Measurements from ENCODE around the gene OR2H2. TPM values are rescaled to one million over a fixed set of nuclear protein-coding genes. Genes with fewer than 3 reads are reported as not detected.
A peak's percentile ranks its signal among the peaks of the same experiment; 100 is the strongest.

Gene OR2H2
- total and polyA plus RNA-seq, 2 of the 13 experiments (the other 11 are each of a cell fraction or from before 2014, with no cell fraction given), result not detected

DNA sequence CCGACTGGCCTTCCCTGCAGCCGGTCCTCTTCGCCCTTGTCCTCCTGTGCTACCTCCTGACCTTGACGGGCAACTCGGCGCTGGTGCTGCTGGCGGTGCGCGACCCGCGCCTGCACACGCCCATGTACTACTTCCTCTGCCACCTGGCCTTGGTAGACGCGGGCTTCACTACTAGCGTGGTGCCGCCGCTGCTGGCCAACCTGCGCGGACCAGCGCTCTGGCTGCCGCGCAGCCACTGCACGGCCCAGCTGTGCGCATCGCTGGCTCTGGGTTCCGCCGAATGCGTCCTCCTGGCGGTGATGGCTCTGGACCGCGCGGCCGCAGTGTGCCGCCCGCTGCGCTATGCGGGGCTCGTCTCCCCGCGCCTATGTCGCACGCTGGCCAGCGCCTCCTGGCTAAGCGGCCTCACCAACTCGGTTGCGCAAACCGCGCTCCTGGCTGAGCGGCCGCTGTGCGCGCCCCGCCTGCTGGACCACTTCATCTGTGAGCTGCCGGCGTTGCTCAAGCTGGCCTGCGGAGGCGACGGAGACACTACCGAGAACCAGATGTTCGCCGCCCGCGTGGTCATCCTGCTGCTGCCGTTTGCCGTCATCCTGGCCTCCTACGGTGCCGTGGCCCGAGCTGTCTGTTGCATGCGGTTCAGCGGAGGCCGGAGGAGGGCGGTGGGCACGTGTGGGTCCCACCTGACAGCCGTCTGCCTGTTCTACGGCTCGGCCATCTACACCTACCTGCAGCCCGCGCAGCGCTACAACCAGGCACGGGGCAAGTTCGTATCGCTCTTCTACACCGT lies 31.5 kb upstream of the OR2H2 start:
- no TSS peak for BruUV-seq (replicated peaks)
- no peak overlapping the region for H3K4me2 ChIP-seq (ENCODE audit: low read depth, low read length)

More for the DNA sequence above, 31.5 kb upstream of the OR2H2 start:
- H4K20me1 ChIP-seq (ENCODE audit: insufficient read depth, low read length), result no peaks in the 10 kb centered on the region
- ChIA-PET CTCF (ENCODE audit: low intra/inter-chr PET ratio, low total read pairs) (no interaction called here), POLR2A (no interaction called here)
- H3K4me1 ChIP-seq (ENCODE audit: insufficient read depth, low read length), result no peaks in the 10 kb centered on the region
- in situ Hi-C loops (cut with HindIII; ENCODE audit: extremely low pct_ligation_motif_present, low pct_unique_long_range_greater_than_20kb), result no loop called here
- no peaks in the 10 kb centered on the region for H3K79me2 ChIP-seq (ENCODE audit: insufficient read depth, low read length)
- H3K9me3 ChIP-seq (ENCODE audit: low read length), result no peaks in the 10 kb centered on the region
- 95% methylated on average over 76 of the region's 83 CpGs for WGBS (ENCODE audit: low lambda C conversion rate)
- intact Hi-C loops (cut with micrococcal nuclease; ENCODE audit: unreplicated experiment), result no loop called here
- no peak overlapping the region for H3K27ac ChIP-seq (ENCODE audit: extremely low read length, insufficient read depth, low read length)
- no peak for TF ChIP-seq ETV6 (CRISPR knock-in tag; conservative IDR thresholded peaks at IDR 0.05)
- TF ChIP-seq DNMT1 (CRISPR knock-in tag; IDR thresholded peaks at IDR 0.05), result peak; percentile 86; the same call in 1 of the 2 replicates
- TF ChIP-seq CBFB (CRISPR knock-in tag; IDR thresholded peaks at IDR 0.05), result no peak
- TF ChIP-seq, protein P1, sequence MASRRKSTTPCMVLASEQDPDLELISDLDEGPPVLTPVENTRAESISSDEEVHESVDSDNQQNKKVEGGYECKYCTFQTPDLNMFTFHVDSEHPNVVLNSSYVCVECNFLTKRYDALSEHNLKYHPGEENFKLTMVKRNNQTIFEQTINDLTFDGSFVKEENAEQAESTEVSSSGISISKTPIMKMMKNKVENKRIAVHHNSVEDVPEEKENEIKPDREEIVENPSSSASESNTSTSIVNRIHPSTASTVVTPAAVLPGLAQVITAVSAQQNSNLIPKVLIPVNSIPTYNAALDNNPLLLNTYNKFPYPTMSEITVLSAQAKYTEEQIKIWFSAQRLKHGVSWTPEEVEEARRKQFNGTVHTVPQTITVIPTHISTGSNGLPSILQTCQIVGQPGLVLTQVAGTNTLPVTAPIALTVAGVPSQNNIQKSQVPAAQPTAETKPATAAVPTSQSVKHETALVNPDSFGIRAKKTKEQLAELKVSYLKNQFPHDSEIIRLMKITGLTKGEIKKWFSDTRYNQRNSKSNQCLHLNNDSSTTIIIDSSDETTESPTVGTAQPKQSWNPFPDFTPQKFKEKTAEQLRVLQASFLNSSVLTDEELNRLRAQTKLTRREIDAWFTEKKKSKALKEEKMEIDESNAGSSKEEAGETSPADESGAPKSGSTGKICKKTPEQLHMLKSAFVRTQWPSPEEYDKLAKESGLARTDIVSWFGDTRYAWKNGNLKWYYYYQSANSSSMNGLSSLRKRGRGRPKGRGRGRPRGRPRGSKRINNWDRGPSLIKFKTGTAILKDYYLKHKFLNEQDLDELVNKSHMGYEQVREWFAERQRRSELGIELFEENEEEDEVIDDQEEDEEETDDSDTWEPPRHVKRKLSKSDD (CRISPR knock-in tag; IDR thresholded peaks at IDR 0.05; ENCODE audit: low read depth), result peak; percentile 21; the same call in 1 of the 2 replicates
- no peak for TF ChIP-seq ZFP36L1 (CRISPR knock-in tag; IDR thresholded peaks at IDR 0.05)
- TF ChIP-seq, protein P2, sequence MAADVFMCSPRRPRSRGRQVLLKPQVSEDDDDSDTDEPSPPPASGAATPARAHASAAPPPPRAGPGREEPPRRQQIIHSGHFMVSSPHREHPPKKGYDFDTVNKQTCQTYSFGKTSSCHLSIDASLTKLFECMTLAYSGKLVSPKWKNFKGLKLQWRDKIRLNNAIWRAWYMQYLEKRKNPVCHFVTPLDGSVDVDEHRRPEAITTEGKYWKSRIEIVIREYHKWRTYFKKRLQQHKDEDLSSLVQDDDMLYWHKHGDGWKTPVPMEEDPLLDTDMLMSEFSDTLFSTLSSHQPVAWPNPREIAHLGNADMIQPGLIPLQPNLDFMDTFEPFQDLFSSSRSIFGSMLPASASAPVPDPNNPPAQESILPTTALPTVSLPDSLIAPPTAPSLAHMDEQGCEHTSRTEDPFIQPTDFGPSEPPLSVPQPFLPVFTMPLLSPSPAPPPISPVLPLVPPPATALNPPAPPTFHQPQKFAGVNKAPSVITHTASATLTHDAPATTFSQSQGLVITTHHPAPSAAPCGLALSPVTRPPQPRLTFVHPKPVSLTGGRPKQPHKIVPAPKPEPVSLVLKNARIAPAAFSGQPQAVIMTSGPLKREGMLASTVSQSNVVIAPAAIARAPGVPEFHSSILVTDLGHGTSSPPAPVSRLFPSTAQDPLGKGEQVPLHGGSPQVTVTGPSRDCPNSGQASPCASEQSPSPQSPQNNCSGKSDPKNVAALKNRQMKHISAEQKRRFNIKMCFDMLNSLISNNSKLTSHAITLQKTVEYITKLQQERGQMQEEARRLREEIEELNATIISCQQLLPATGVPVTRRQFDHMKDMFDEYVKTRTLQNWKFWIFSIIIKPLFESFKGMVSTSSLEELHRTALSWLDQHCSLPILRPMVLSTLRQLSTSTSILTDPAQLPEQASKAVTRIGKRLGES (CRISPR knock-in tag; IDR thresholded peaks at IDR 0.05; ENCODE audit: borderline replicate concordance), result no peak
- TF ChIP-seq AGO2 (optimal IDR thresholded peaks at IDR 0.05; ENCODE audit: low read depth, low read length), result peak; percentile 60
- peak; percentile 70 for TF ChIP-seq RBFOX2 (IDR thresholded peaks at IDR 0.05; ENCODE audit: low read depth, low read length)
- TF ChIP-seq ZNF205 (CRISPR knock-in tag; IDR thresholded peaks at IDR 0.05), result no peak
- TF ChIP-seq KLF9 (CRISPR knock-in tag; IDR thresholded peaks at IDR 0.05; ENCODE audit: low read depth), result no peak
- no peak overlapping the region for H2AFZ ChIP-seq (ENCODE audit: low read length)
- no peak overlapping the region for H3K9ac ChIP-seq (ENCODE audit: insufficient read depth, low read depth, low read length)
- no peak overlapping the region for H3K4me3 ChIP-seq (replicated peaks in 1 of 3; ENCODE audit: insufficient read depth in 1 of 3, low read depth in 2 of 3, low read length in 3 of 3)
- no peak; the same call in 2 of the 3 replicates for ATAC-seq
- H3K27me3 ChIP-seq (ENCODE audit: control insufficient read depth in 1 of 2, insufficient read depth in 2 of 2, low read length in 2 of 2), result no peaks in the 10 kb centered on the region
- DNase-seq (ENCODE audit: low spot score), result no peak
- FAIRE-seq, result no peak
- no peaks in the 10 kb centered on the region for H3K36me3 ChIP-seq (replicated peaks in 1 of 2; ENCODE audit: control insufficient read depth in 1 of 2, insufficient read depth in 2 of 2, low read length in 2 of 2)

Data from HepG2 (cell line).